Osteoblast (primary cell): ENCODE data around the gene STAMBPL1. TPM values are rescaled to one million over a fixed set of nuclear protein-coding genes. Genes with fewer than 3 reads are reported as not detected.

Experiments
- DNase-seq: peaks from one replicate; pipeline ENCODE4 v3.0.0; 2011; ENCODE audit warnings: low spot score, mixed read lengths; ENCODE audit not compliant: insufficient read length; ENCODE audit errors: missing footprints
- H2AFZ ChIP-seq: 2 replicates; pipeline ENCODE4 v1.6.0; 2011; ENCODE audit warnings: mild to moderate bottlenecking, low read length
- H3K27ac ChIP-seq: 2 replicates; pipeline ENCODE4 v1.5.1; 2011; ENCODE audit warnings: mild to moderate bottlenecking, low read depth, low read length, moderate library complexity
- H3K27me3 ChIP-seq: 2 replicates; pipeline ENCODE4 v1.6.0; 2012; ENCODE audit warnings: mild to moderate bottlenecking, control low read depth, inconsistent platforms, low read length, moderate library complexity; ENCODE audit not compliant: insufficient read depth
- H3K36me3 ChIP-seq: 2 replicates; pipeline ENCODE4 v1.5.1; 2011; ENCODE audit warnings: mild to moderate bottlenecking, low read length, control low read depth, moderate library complexity; ENCODE audit not compliant: insufficient read depth
- H3K4me1 ChIP-seq: 2 replicates; pipeline ENCODE4 v1.5.1; 2011; ENCODE audit warnings: mild to moderate bottlenecking, low read length, control low read depth, moderate library complexity; ENCODE audit not compliant: insufficient read depth
- H3K4me2 ChIP-seq: 2 replicates; pipeline ENCODE4 v1.6.0; 2011; ENCODE audit warnings: mild to moderate bottlenecking, low read length; ENCODE audit not compliant: insufficient read depth
- H3K4me3 ChIP-seq: fragments of 200-600 bp; sonication (generic); 3 replicates; pipeline ENCODE4 v1.5.1; 2012; ENCODE audit warnings: mild to moderate bottlenecking, low read length, inconsistent platforms; ENCODE audit not compliant: insufficient read depth
- H3K79me2 ChIP-seq: 2 replicates; pipeline ENCODE4 v1.6.0; 2012; ENCODE audit warnings: mild to moderate bottlenecking, low read length, control low read depth, inconsistent platforms; ENCODE audit not compliant: insufficient read depth
- H3K9me3 ChIP-seq: 2 replicates; pipeline ENCODE4 v1.5.1; 2011; ENCODE audit warnings: low read depth, low read length, control low read depth
- H4K20me1 ChIP-seq: 2 replicates; pipeline ENCODE4 v1.6.0; 2012; ENCODE audit warnings: mild to moderate bottlenecking, low read length, control low read depth; ENCODE audit not compliant: insufficient read depth
- total RNA-seq: library from RNA; depleted of rRNA; stranded (reverse); fragments of >200 nt; gene quantifications from 2 replicates; pipeline ENCODE4 v1.2.3, GENCODE V29; 2012
- TF ChIP-seq, protein P1 (sequence below): IDR thresholded peaks from 2 replicates; pipeline ENCODE4 v1.5.1; 2011; ENCODE audit warnings: mild to moderate bottlenecking, low read depth, low read length, moderate library complexity; ENCODE audit errors: extremely low read depth

STAMBPL1 gene
- total RNA-seq, 1 donor = 11.6 TPM

DNA sequence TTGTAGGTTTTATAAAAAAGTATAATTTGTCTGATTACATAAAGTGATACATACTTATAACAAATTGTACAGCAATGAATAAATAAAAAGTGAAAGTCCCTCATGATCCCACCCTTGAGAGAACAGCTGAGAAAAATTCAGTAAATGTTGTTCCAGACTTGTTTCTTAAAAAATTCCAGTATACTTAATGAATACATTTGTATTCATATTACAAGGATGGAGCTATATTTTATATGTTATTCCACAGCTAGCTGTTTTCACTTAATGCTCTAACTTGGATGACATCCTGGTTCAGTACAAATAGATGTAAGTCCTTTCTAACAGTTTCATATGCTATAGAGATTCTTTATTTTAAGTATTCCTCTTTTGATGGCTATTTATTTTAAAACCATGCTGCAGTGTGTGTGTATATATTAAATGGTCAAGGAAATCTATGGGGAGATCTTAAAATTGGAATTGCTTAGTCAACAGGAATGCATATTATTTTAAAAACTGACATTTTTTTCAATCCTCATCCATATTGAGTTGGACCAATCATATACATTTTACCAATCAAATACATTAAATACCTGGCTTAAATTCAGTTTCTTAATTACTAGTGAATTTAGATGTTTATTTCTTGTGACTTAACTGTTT lies 8.9 kb downstream of the STAMBPL1 start:
- Histone ChIP-seq H3K27ac (no peak overlapping the region), H3K4me1 (peaks cover 56% of the 10 kb centered on the region), H3K4me2 (peak overlapping the region; percentile 8), H3K9me3 (no peaks in the 10 kb centered on the region), H3K36me3 (no peaks in the 10 kb centered on the region), H3K27me3 (no peaks in the 10 kb centered on the region), H3K79me2 (peaks cover 63% of the 10 kb centered on the region), H3K4me3 (no peak overlapping the region), H4K20me1 (no peaks in the 10 kb centered on the region), H2AFZ (no peak overlapping the region)
- no peak for DNase-seq
- TF ChIP-seq, protein P1, sequence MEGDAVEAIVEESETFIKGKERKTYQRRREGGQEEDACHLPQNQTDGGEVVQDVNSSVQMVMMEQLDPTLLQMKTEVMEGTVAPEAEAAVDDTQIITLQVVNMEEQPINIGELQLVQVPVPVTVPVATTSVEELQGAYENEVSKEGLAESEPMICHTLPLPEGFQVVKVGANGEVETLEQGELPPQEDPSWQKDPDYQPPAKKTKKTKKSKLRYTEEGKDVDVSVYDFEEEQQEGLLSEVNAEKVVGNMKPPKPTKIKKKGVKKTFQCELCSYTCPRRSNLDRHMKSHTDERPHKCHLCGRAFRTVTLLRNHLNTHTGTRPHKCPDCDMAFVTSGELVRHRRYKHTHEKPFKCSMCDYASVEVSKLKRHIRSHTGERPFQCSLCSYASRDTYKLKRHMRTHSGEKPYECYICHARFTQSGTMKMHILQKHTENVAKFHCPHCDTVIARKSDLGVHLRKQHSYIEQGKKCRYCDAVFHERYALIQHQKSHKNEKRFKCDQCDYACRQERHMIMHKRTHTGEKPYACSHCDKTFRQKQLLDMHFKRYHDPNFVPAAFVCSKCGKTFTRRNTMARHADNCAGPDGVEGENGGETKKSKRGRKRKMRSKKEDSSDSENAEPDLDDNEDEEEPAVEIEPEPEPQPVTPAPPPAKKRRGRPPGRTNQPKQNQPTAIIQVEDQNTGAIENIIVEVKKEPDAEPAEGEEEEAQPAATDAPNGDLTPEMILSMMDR = no peak

DNA sequence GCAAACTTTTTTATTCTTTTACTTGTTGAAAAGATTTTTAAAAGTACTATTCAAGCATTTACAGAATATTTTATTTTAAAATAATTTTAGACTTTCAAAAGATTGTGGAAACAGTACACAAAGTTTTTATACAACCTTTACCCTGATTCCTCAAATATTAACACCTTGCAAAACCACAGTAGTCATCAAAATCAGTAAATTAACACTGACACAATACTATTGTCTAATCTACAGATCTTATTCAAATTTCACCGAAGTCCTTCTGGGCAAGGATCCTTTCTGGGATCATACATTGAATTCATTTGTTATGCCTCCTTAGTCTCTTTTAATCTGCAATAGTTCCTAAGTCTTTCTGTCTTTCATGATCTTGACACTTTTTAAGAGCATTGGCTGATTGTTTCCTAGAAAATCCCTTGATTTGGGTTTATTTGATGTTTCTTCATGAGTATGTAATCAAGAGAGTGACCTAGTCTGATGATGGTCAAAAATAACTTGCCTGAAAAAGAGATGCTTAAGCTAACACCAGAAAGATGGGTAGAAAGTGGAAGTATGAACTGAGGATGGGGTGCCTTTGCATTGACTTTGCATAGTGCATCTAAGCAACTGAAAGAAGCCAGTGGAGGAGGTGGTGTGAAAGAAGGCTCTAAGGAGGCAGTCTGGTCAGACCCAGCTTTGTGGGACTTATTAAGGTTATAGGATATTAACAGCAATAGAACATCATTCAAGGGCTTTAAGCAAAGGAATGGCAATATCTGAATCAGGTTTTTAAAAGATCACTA lies 9.7 kb downstream of the STAMBPL1 start:
- no peak overlapping the region for H3K4me3 ChIP-seq
- H3K27me3 ChIP-seq = no peaks in the 10 kb centered on the region
- no peaks in the 10 kb centered on the region for H3K36me3 ChIP-seq
- no peak for DNase-seq
- no peak overlapping the region for H2AFZ ChIP-seq
- no peaks in the 10 kb centered on the region for H4K20me1 ChIP-seq
- TF ChIP-seq, protein P1 = no peak
- no peaks in the 10 kb centered on the region for H3K9me3 ChIP-seq
- H3K4me2 ChIP-seq = no peak overlapping the region
- H3K27ac ChIP-seq = peak overlapping the region; percentile 47
- H3K79me2 ChIP-seq = peaks cover 56% of the 10 kb centered on the region
- H3K4me1 ChIP-seq = peaks cover 62% of the 10 kb centered on the region

DNA sequence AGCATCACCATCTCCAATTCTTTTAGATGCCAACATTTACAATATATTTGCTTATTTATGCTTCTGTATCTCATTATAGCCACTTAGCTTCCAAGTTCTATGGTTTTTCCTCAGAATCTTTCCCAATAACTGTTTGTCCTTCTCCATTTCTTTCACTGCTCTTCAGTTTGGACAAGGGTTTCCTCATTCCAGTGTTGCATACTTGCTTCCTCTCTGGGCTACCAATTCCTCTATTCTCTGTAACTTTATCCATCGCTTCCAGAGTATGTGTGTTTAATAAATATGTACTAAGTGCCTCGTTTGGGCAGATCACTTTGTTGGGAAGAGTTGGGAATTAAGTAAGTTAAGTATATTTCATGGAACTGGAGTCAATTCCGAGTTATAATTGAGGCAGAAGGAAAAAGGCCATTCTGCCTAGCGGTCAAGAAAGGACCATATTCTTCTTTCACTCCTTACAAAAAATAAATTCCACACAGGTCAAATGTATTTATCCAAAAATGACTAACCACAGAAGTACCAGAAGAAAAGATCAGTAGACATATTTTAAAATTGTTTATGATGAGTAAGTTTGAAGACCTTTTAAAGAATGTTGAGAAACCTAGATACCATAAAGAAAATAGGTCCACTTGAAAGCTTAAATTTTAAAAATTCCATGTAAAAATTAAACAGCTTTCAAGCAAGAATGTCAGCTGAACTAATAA lies 10.8 kb downstream of the STAMBPL1 start:
- Histone ChIP-seq H3K27me3 (no peaks in the 10 kb centered on the region), H3K4me1 (peaks cover 62% of the 10 kb centered on the region), H4K20me1 (no peaks in the 10 kb centered on the region), H3K27ac (peak overlapping the region; percentile 47), H3K4me3 (no peak overlapping the region), H3K9me3 (no peaks in the 10 kb centered on the region), H3K79me2 (peaks cover 54% of the 10 kb centered on the region), H2AFZ (peak overlapping the region; percentile 25), H3K4me2 (peak overlapping the region; percentile 47), H3K36me3 (no peaks in the 10 kb centered on the region)
- TF ChIP-seq, protein P1 = no peak
- no peak for DNase-seq
